Measurements from ENCODE around the gene GABRG3.

DNA sequence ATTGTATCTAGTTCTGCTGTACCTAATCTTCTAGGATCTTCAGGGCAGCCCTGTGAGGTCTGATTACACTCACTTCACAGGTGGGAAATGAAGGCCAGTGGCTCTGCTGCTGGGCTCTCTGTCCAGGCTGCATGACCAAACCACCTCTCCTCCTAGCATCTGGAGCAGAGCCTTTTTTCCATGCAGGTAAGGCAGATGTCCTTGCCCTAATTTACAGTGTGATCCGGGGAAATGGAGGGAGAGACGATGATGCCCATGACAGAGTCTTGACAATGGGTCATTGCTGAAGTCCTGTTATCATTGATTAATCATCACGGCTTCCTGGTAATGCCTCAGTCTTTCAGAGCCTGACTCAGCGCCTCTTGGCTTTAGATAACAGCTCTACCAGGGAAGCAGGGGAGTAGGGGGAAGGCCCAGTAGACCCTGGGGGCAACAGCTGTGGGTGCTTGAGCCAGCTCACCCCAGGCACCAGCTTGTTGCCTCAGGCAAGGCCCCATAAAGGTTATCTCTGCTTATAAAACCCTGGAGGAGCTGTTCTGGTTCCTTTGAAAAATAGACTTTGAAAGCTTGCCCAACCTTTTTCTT lies 153.4 kb downstream of the GABRG3 start:
- TF ChIP-seq CTCF (IDR thresholded peaks at IDR 0.05) (no peak), POLR2AphosphoS5 (IDR thresholded peaks at IDR 0.05) (no peak), EP300 (IDR thresholded peaks at IDR 0.05) (no peak), POLR2A (IDR thresholded peaks at IDR 0.05; ENCODE audit: low read depth) (no peak)
